ENCODE data around the gene ST6GALNAC3.

ST6GALNAC3 gene

GRCh38 chr1:76508871-76509270, 434.3 kb downstream of the ST6GALNAC3 start:
- no peak overlapping the region for H3K4me3 Mint-ChIP-seq
- H3K27me3 Mint-ChIP-seq, result no peaks in the 10 kb centered on the region
- no peaks in the 10 kb centered on the region for H3K36me3 Mint-ChIP-seq
- ATAC-seq, result no peak
- peaks cover 6% of the 10 kb centered on the region for H3K4me1 Mint-ChIP-seq
- H3K9me3 Mint-ChIP-seq, result no peaks in the 10 kb centered on the region
- H3K27ac Mint-ChIP-seq, result no peak overlapping the region

GRCh38 chr1:76510672-76511557, 436.4 kb downstream of the ST6GALNAC3 start:
- Mint-ChIP-seq H3K27ac (no peak overlapping the region), H3K36me3 (no peaks in the 10 kb centered on the region), H3K4me1 (peaks cover 6% of the 10 kb centered on the region), H3K9me3 (no peaks in the 10 kb centered on the region), H3K4me3 (no peak overlapping the region), H3K27me3 (no peaks in the 10 kb centered on the region)
- ATAC-seq, result peak; percentile 49

- Mint-ChIP-seq H3K4me3 (no peak overlapping the region), H3K9me3 (no peaks in the 10 kb centered on the region), H3K36me3 (no peaks in the 10 kb centered on the region), H3K27ac (no peak overlapping the region), H3K27me3 (no peaks in the 10 kb centered on the region), H3K4me1 (peaks cover 6% of the 10 kb centered on the region)
- ATAC-seq, result no peak
Measured at GRCh38 chr1:76511558-76512179, 437.1 kb downstream of the ST6GALNAC3 start.

- no peak for ATAC-seq
- Mint-ChIP-seq H3K4me1 (no peaks in the 10 kb centered on the region), H3K4me3 (no peak overlapping the region), H3K36me3 (peaks cover 10% of the 10 kb centered on the region), H3K27me3 (no peaks in the 10 kb centered on the region), H3K9me3 (peaks cover 5% of the 10 kb centered on the region), H3K27ac (no peak overlapping the region)
Measured at GRCh38 chr1:76530953-76531352, 456.4 kb downstream of the ST6GALNAC3 start.

- Mint-ChIP-seq H3K4me3 (no peak overlapping the region), H3K4me1 (no peaks in the 10 kb centered on the region)
Measured at GRCh38 chr1:76541618-76542017, 467.1 kb downstream of the ST6GALNAC3 start.

GRCh38 chr1:76542359-76542758, 467.8 kb downstream of the ST6GALNAC3 start:
- no peaks in the 10 kb centered on the region for H3K36me3 Mint-ChIP-seq
- ATAC-seq, result no peak
- H3K9me3 Mint-ChIP-seq, result peaks cover 8% of the 10 kb centered on the region
- H3K27ac Mint-ChIP-seq, result no peak overlapping the region
- no peak overlapping the region for H3K4me3 Mint-ChIP-seq
- no peaks in the 10 kb centered on the region for H3K4me1 Mint-ChIP-seq
- H3K27me3 Mint-ChIP-seq, result no peaks in the 10 kb centered on the region

More at GRCh38 chr1:76541618-76542017, 467.1 kb downstream of the ST6GALNAC3 start:
- ATAC-seq, result no peak
- H3K36me3 Mint-ChIP-seq, result no peaks in the 10 kb centered on the region
- H3K9me3 Mint-ChIP-seq, result peaks cover 11% of the 10 kb centered on the region
- H3K27me3 Mint-ChIP-seq, result no peaks in the 10 kb centered on the region
- no peak overlapping the region for H3K27ac Mint-ChIP-seq

- Mint-ChIP-seq H3K9me3 (peaks cover 7% of the 10 kb centered on the region), H3K27me3 (no peaks in the 10 kb centered on the region), H3K36me3 (no peaks in the 10 kb centered on the region), H3K4me3 (no peak overlapping the region), H3K4me1 (no peaks in the 10 kb centered on the region), H3K27ac (no peak overlapping the region)
- no peak for ATAC-seq
Measured at GRCh38 chr1:76543495-76543894, 468.9 kb downstream of the ST6GALNAC3 start.

GRCh38 chr1:76546354-76546933, 471.9 kb downstream of the ST6GALNAC3 start:
- Mint-ChIP-seq H3K27me3 (no peaks in the 10 kb centered on the region), H3K27ac (no peak overlapping the region), H3K36me3 (no peaks in the 10 kb centered on the region), H3K9me3 (no peaks in the 10 kb centered on the region), H3K4me1 (no peaks in the 10 kb centered on the region), H3K4me3 (no peak overlapping the region)
- ATAC-seq, result no peak

GRCh38 chr1:76547916-76548315, 473.4 kb downstream of the ST6GALNAC3 start:
- Mint-ChIP-seq H3K36me3 (no peaks in the 10 kb centered on the region), H3K4me1 (no peaks in the 10 kb centered on the region)

GRCh38 chr1:76548513-76549100, 474.1 kb downstream of the ST6GALNAC3 start:
- ATAC-seq, result no peak

More at GRCh38 chr1:76547916-76548315, 473.4 kb downstream of the ST6GALNAC3 start:
- H3K27ac Mint-ChIP-seq, result no peak overlapping the region
- H3K4me3 Mint-ChIP-seq, result no peak overlapping the region
- H3K27me3 Mint-ChIP-seq, result no peaks in the 10 kb centered on the region
- no peaks in the 10 kb centered on the region for H3K9me3 Mint-ChIP-seq
- ATAC-seq, result no peak

GRCh38 chr1:76554283-76554682, 479.7 kb downstream of the ST6GALNAC3 start:
- H3K9me3 Mint-ChIP-seq, result no peaks in the 10 kb centered on the region
- H3K4me1 Mint-ChIP-seq, result no peaks in the 10 kb centered on the region
- no peak for ATAC-seq
- H3K36me3 Mint-ChIP-seq, result no peaks in the 10 kb centered on the region
- H3K27ac Mint-ChIP-seq, result no peak overlapping the region
- H3K27me3 Mint-ChIP-seq, result no peaks in the 10 kb centered on the region
- no peak overlapping the region for H3K4me3 Mint-ChIP-seq

More at GRCh38 chr1:76548513-76549100, 474.1 kb downstream of the ST6GALNAC3 start:
- Mint-ChIP-seq H3K27ac (no peak overlapping the region), H3K27me3 (no peaks in the 10 kb centered on the region), H3K9me3 (no peaks in the 10 kb centered on the region), H3K36me3 (no peaks in the 10 kb centered on the region), H3K4me3 (no peak overlapping the region), H3K4me1 (no peaks in the 10 kb centered on the region)

- no peaks in the 10 kb centered on the region for H3K4me1 Mint-ChIP-seq
- H3K27me3 Mint-ChIP-seq, result no peaks in the 10 kb centered on the region
Measured at GRCh38 chr1:76562292-76562691, 487.7 kb downstream of the ST6GALNAC3 start.

GRCh38 chr1:76568573-76569238, 494.2 kb downstream of the ST6GALNAC3 start:
- H3K4me3 Mint-ChIP-seq, result no peak overlapping the region
- no peaks in the 10 kb centered on the region for H3K9me3 Mint-ChIP-seq
- H3K4me1 Mint-ChIP-seq, result no peaks in the 10 kb centered on the region

More at GRCh38 chr1:76562292-76562691, 487.7 kb downstream of the ST6GALNAC3 start:
- H3K4me3 Mint-ChIP-seq, result no peak overlapping the region
- H3K27ac Mint-ChIP-seq, result no peak overlapping the region
- no peak for ATAC-seq
- no peaks in the 10 kb centered on the region for H3K36me3 Mint-ChIP-seq
- H3K9me3 Mint-ChIP-seq, result no peaks in the 10 kb centered on the region

GRCh38 chr1:76571248-76571647, 496.7 kb downstream of the ST6GALNAC3 start:
- Mint-ChIP-seq H3K36me3 (peaks cover 5% of the 10 kb centered on the region), H3K27ac (no peak overlapping the region), H3K4me1 (peaks cover under 1% of the 10 kb centered on the region), H3K4me3 (no peak overlapping the region), H3K27me3 (no peaks in the 10 kb centered on the region), H3K9me3 (no peaks in the 10 kb centered on the region)
- ATAC-seq, result no peak

More at GRCh38 chr1:76568573-76569238, 494.2 kb downstream of the ST6GALNAC3 start:
- Mint-ChIP-seq H3K27ac (no peak overlapping the region), H3K27me3 (no peaks in the 10 kb centered on the region), H3K36me3 (peaks cover 5% of the 10 kb centered on the region)
- ATAC-seq, result no peak

- ATAC-seq, result no peak
- no peak overlapping the region for H3K4me3 Mint-ChIP-seq
- H3K36me3 Mint-ChIP-seq, result peaks cover 5% of the 10 kb centered on the region
- H3K27ac Mint-ChIP-seq, result no peak overlapping the region
- peaks cover 10% of the 10 kb centered on the region for H3K4me1 Mint-ChIP-seq
- H3K9me3 Mint-ChIP-seq, result no peaks in the 10 kb centered on the region
- H3K27me3 Mint-ChIP-seq, result no peaks in the 10 kb centered on the region
Measured at GRCh38 chr1:76572229-76572628, 497.7 kb downstream of the ST6GALNAC3 start.
